ENCODE data around the gene TRIM23. TPM values are rescaled to one million over a fixed set of nuclear protein-coding genes. Genes with fewer than 3 reads are reported as not detected.

Gene TRIM23
- total RNA-seq, 1 donor from 2014 or later: 13.0 TPM

- H3K9me3 Mint-ChIP-seq: no peaks in the 10 kb centered on the region
- peaks cover 8% of the 10 kb centered on the region for H3K4me1 Mint-ChIP-seq
- DNase-seq (no peak), ATAC-seq (ENCODE audit: low read depth) (no peak)
- ChIA-PET CTCF (interaction anchor here (1.3 kb wide), 1 partner anchor 11 kb away, joined by 3 read pairs; no protein-coding TSS in a partner anchor), POLR2A (no interaction called here)
- no peak overlapping the region for H3K4me3 Mint-ChIP-seq
- TF ChIP-seq CTCF (IDR thresholded peaks at IDR 0.05): no peak
- peaks cover 62% of the 10 kb centered on the region for H3K36me3 Mint-ChIP-seq (ENCODE audit: low read depth)
- intact Hi-C loops (cut with micrococcal nuclease): loop anchor here (2.0 kb wide), 1 partner anchor 14 kb away; no protein-coding TSS in a partner anchor
- no peaks in the 10 kb centered on the region for H3K27me3 Mint-ChIP-seq
- H3K27ac Mint-ChIP-seq: no peak overlapping the region
These were observed 53.4 kb downstream of the TRIM23 start for GRCh38 chr5:65570598-65571226.

GRCh38 chr5:65566505-65566904, 57.6 kb downstream of the TRIM23 start:
- DNase-seq (no peak), ATAC-seq (ENCODE audit: low read depth) (no peak)
- no peak overlapping the region for H3K4me3 Mint-ChIP-seq
- H3K36me3 Mint-ChIP-seq (ENCODE audit: low read depth): peaks cover 45% of the 10 kb centered on the region
- peaks cover 43% of the 10 kb centered on the region for H3K4me1 Mint-ChIP-seq
- intact Hi-C loops (cut with micrococcal nuclease): no loop called here
- no peaks in the 10 kb centered on the region for H3K27me3 Mint-ChIP-seq
- POLR2A ChIA-PET: no interaction called here
- H3K27ac Mint-ChIP-seq: peak overlapping the region; percentile 30
- TF ChIP-seq CTCF (IDR thresholded peaks at IDR 0.05): no peak
- H3K9me3 Mint-ChIP-seq: no peaks in the 10 kb centered on the region
- CTCF ChIA-PET: no interaction called here

GRCh38 chr5:65563777-65564176, 60.4 kb downstream of the TRIM23 start:
- no peaks in the 10 kb centered on the region for H3K9me3 Mint-ChIP-seq
- ChIA-PET POLR2A (interaction anchor here (1.5 to 2.5 kb wide), 5 partner anchors 60 to 795 kb away, joined by 6 to 24 read pairs (median 6); partner anchors contain the start of genes ADAMTS6, CWC27, ERBIN and SREK1IP1), CTCF (interaction anchor here (1.2 kb wide), 1 partner anchor 753 kb away, joined by 3 read pairs; no protein-coding TSS in a partner anchor)
- TF ChIP-seq CTCF (IDR thresholded peaks at IDR 0.05): no peak
- no peaks in the 10 kb centered on the region for H3K27me3 Mint-ChIP-seq
- DNase-seq (no peak), ATAC-seq (ENCODE audit: low read depth) (no peak)
- H3K27ac Mint-ChIP-seq: peak overlapping the region; percentile 97
- peaks cover 35% of the 10 kb centered on the region for H3K36me3 Mint-ChIP-seq (ENCODE audit: low read depth)
- H3K4me3 Mint-ChIP-seq: peak overlapping the region; percentile 96
- intact Hi-C loops (cut with micrococcal nuclease): loop anchor here (1.0 to 5.0 kb wide), 9 partner anchors 61 to 795 kb away; partner anchors contain the start of genes CWC27, NLN, SGTB and SREK1
- H3K4me1 Mint-ChIP-seq: peaks cover 43% of the 10 kb centered on the region

- peak within 1 kb of the TSS; percentile 97 for H3K27ac Mint-ChIP-seq
- DNase-seq (peak; percentile 81), ATAC-seq (ENCODE audit: low read depth) (peak; percentile 99)
- peak within 1 kb of the TSS; percentile 96 for H3K4me3 Mint-ChIP-seq
- H3K27me3 Mint-ChIP-seq: no peaks in the 10 kb centered on the region
- POLR2A ChIA-PET: interaction anchor here (0.9 to 2.5 kb wide), 7 partner anchors 57 to 794 kb away, joined by 3 to 24 read pairs (median 6); partner anchors contain the start of genes ADAMTS6, CWC27, ERBIN and SREK1
- H3K4me1 Mint-ChIP-seq: peaks cover 41% of the 10 kb centered on the region
- intact Hi-C loops (cut with micrococcal nuclease): loop anchor here (1.0 to 5.0 kb wide), 9 partner anchors 61 to 795 kb away; partner anchors contain the start of genes CWC27, NLN, SGTB and SREK1
- no peak for TF ChIP-seq CTCF (IDR thresholded peaks at IDR 0.05)
- peaks cover 33% of the 10 kb centered on the region for H3K36me3 Mint-ChIP-seq (ENCODE audit: low read depth)
- CTCF ChIA-PET: interaction anchor here (1.1 to 1.2 kb wide), 2 partner anchors 80 to 752 kb away, joined by 3 read pairs; no protein-coding TSS in a partner anchor
- no peaks in the 10 kb centered on the region for H3K9me3 Mint-ChIP-seq
These were observed 61.1 kb downstream of the TRIM23 start, which contains the start of the genes CENPK and PPWD1 for GRCh38 chr5:65562731-65563701. Gene CENPK, minus strand, starts transcription at chr5:65563168. Its CDS starts 8,261 bp downstream, at chr5:65554907. Gene PPWD1, plus strand, starts transcription at chr5:65563296. Its CDS starts 15 bp downstream, at chr5:65563311.
